HTERT RPE-1 (cell line): Measurements from ENCODE around the gene TMEM147.

ENCODE experiments used
- in situ Hi-C: fragments of 300-500 bp; cut with MboI; formaldehyde crosslinking; loops from 4 replicates; pipeline ENCODE4 v1.14.3; 2020; ENCODE audit warnings: low sequenced_read_pairs

Gene TMEM147

GRCh38 chr19:35545855-35546381, 492 bp downstream of the TMEM147 start:
- in situ Hi-C loops: no loop called here

- in situ Hi-C loops: no loop called here
Observed at GRCh38 chr19:35546532-35546931, 1.1 kb downstream of the TMEM147 start.

- in situ Hi-C loops: no loop called here
Observed at GRCh38 chr19:35549174-35549788, 3.9 kb downstream of the TMEM147 start.

GRCh38 chr19:35549879-35550523, 4.6 kb downstream of the TMEM147 start:
- in situ Hi-C loops: no loop called here

GRCh38 chr19:35551091-35551810, 5.8 kb downstream of the TMEM147 start:
- in situ Hi-C loops: no loop called here

- in situ Hi-C loops: no loop called here
Observed at GRCh38 chr19:35552534-35553384, 7.3 kb downstream of the TMEM147 start.

GRCh38 chr19:35553385-35554000, 8.1 kb downstream of the TMEM147 start:
- in situ Hi-C loops: no loop called here

GRCh38 chr19:35554076-35554475, 8.7 kb downstream of the TMEM147 start:
- in situ Hi-C loops: no loop called here

- in situ Hi-C loops: no loop called here
Observed at GRCh38 chr19:35555301-35556005, 10.0 kb downstream of the TMEM147 start.

- in situ Hi-C loops: no loop called here
Observed at GRCh38 chr19:35556025-35556590, 10.7 kb downstream of the TMEM147 start.

GRCh38 chr19:35556846-35557538, 11.6 kb downstream of the TMEM147 start:
- in situ Hi-C loops: no loop called here

- in situ Hi-C loops: no loop called here
Observed at GRCh38 chr19:35557539-35558399, 12.3 kb downstream of the TMEM147 start.

- in situ Hi-C loops: no loop called here
Observed at GRCh38 chr19:35558400-35559280, 13.2 kb downstream of the TMEM147 start.

- in situ Hi-C loops: no loop called here
Observed at GRCh38 chr19:35559281-35559659, 13.8 kb downstream of the TMEM147 start.

GRCh38 chr19:35559781-35560180, 14.4 kb downstream of the TMEM147 start:
- in situ Hi-C loops: no loop called here

GRCh38 chr19:35560271-35560670, 14.8 kb downstream of the TMEM147 start:
- in situ Hi-C loops: no loop called here

- in situ Hi-C loops: no loop called here
Observed at GRCh38 chr19:35560677-35561076, 15.3 kb downstream of the TMEM147 start.
